Pancreas (tissue), 10 donors: ENCODE results near the gene PCDHGB7. TPM values are rescaled to one million over a fixed set of nuclear protein-coding genes. Genes with fewer than 3 reads are reported as not detected.
"Not testable (repeated sequence)": the region's sequence is repeated elsewhere in the genome, so short reads cannot be mapped to it uniquely, and the experiment has no call there.

Source experiments
- ATAC-seq, 4 donors: fragments of 200-7000 bp; cut with Tn5 transposase; one replicate each; pipeline versions ENCODE4 v1.8.0 to v1.9.1; 2020; ENCODE audit warnings: mild to moderate bottlenecking in 4 of 4, moderate library complexity in 4 of 4
- DNase-seq, 6 donors: peaks; one replicate each; pipeline ENCODE4 v3.0.0-alpha.2; 2020
- FAIRE-seq: peaks from 2 replicates; lab custom pipeline; 2012; peaks lifted over from hg19 to GRCh38; lab: Jason Lieb, UNC
- H3K27ac ChIP-seq, 4 donors: fragments of 200-600 bp; sonication (generic); 1 replicate in 3 of 4; 2 replicates in 1 of 4; pipeline versions ENCODE4 v1.5.0 to v1.8.0; 2020
- H3K27me3 ChIP-seq, 4 donors: fragments of 200-600 bp; one replicate each; pipeline ENCODE4 v1.8.0; 2021
- H3K36me3 ChIP-seq, 3 donors: fragments of 200-600 bp; sonication (generic) in 1 of 3; one replicate each; pipeline versions ENCODE4 v1.5.0 to v1.8.0; 2020 to 2021
- H3K4me1 ChIP-seq, 3 donors: fragments of 200-600 bp; one replicate each; pipeline ENCODE4 v1.8.0; 2021
- H3K4me3 ChIP-seq, 4 donors: fragments of 200-600 bp; sonication (generic) in 2 of 4; one replicate each; pipeline versions ENCODE4 v1.5.0 to v1.8.0; 2020 to 2021
- H3K9me3 ChIP-seq, 4 donors: fragments of 200-600 bp; one replicate each; pipeline ENCODE4 v1.8.0; 2021
- CTCF ChIP-seq, 4 donors: fragments of 200-600 bp; sonication (generic) in 3 of 4; IDR thresholded peaks; one replicate each; pipeline versions ENCODE4 v1.5.0 to v1.8.0; 2021; ENCODE audit warnings: antibody characterized with exemption in 4 of 4
- WGBS, 2 donors: extraction: QIAGEN DNeasy Blood & Tissue Kit; methylation state at CpG; one replicate each; pipeline ENCODE4 v1.1.7; 2013; 5-methylcytosine and 5-hydroxymethylcytosine counted together
- intact Hi-C, 3 donors: fragments of 100-400 bp; cut with DNase I; formaldehyde crosslinking; loops; one replicate each; pipeline versions ENCODE4 v1.11.1 to v1.14.2; 2022
- polyA plus RNA-seq, 2 donors: library from polyadenylated mRNA; stranded (reverse); fragments of 200-250 nt; gene quantifications; one replicate each; pipeline ENCODE4 v1.2.3, GENCODE V29; 2013
- total RNA-seq, 6 donors: library from RNA; stranded (reverse); fragmentation: NEBNext Ultra II Directional in 4 of 6; extraction: Animal tissue kit (Norgen Biotek cat#: 25700) in 4 of 6; gene quantifications; one replicate each; pipeline versions ENCODE4 v1.2.1 to v1.2.4, GENCODE V29; 2021 to 2023
- donor health status: healthy with polysubstance abuse.
- donor health status: DM: no; HTN: no; CAD: no; lungs with moderate emphysema.
- donor health status: DM: no; HTN: no; CAD: no.
- donor health status: control.
- donor health status: control.
- donor health status: Bipolar disorder and iron deficiency.
- donor health status: DM: yes; HTN: yes; CAD: no.
- donor health status: DM: no; HTN: no; CAD: no.
- donor health status: DM: no; HTN: no; CAD: no.
- donor health status: DM: yes; HTN: yes; CAD: no.

Gene PCDHGB7
- total and polyA plus RNA-seq, 8 donors: 1.0 to 5.6 (median 3.7) TPM

GRCh38 chr5:141374627-141375026 lies 42.9 kb upstream of the PCDHGB7 start:
- FAIRE-seq: no peak
- H3K27ac ChIP-seq: no peak overlapping the region
- intact Hi-C loops: no loop called here
- DNase-seq: no peak
- H3K4me1 ChIP-seq: no peaks in the 10 kb centered on the region
- no peaks in the 10 kb centered on the region for H3K36me3 ChIP-seq
- no peak overlapping the region for H3K4me3 ChIP-seq
- WGBS, 2 donors: 45 to 52% methylated on average over 14 of the region's 14 CpGs
- ATAC-seq: no peak
- TF ChIP-seq CTCF (IDR thresholded peaks at IDR 0.05): no peak
- no peaks in the 10 kb centered on the region for H3K27me3 ChIP-seq
- peaks cover 0 to 27% (median 2%) of the 10 kb centered on the region in 4 donors for H3K9me3 ChIP-seq

- WGBS, 2 donors: 25 to 41% methylated on average over 24 to 42 of the region's 48 CpGs
- peaks cover 0 to 26% (median 2%) of the 10 kb centered on the region in 4 donors for H3K9me3 ChIP-seq
- ATAC-seq: not testable (repeated sequence)
These were observed 41.9 kb upstream of the PCDHGB7 start for GRCh38 chr5:141375444-141376155.

GRCh38 chr5:141382469-141383294 lies 34.8 kb upstream of the PCDHGB7 start, which contains the start of gene PCDHGA7:
Gene PCDHGA7 (plus strand): TSS chr5:141382742. CDS start chr5:141382900, 158 bp downstream.
- H3K27ac ChIP-seq: no peak within 1 kb of the TSS
- DNase-seq (no peak), ATAC-seq (peak in 1 of 4 donors; percentile 49), FAIRE-seq (no peak)
- H3K36me3 ChIP-seq: no peaks in the 10 kb centered on the region
- H3K27me3 ChIP-seq: no peaks in the 10 kb centered on the region
- TF ChIP-seq CTCF (IDR thresholded peaks at IDR 0.05): no peak
- peaks cover 0 to 20% (median 0%) of the 10 kb centered on the region in 4 donors for H3K9me3 ChIP-seq
- H3K4me1 ChIP-seq: no peaks in the 10 kb centered on the region
- peak within 1 kb of the TSS in 2 of 4 donors; percentile 8 to 17 for H3K4me3 ChIP-seq
- intact Hi-C loops: loop anchor here in 1 of 3 donors (10.0 kb wide), 1 partner anchor 228 kb away; the partner anchor contains the start of gene PCDHB6
- WGBS, 2 donors: 11 to 14% methylated on average over 37 of the region's 37 CpGs

More at GRCh38 chr5:141375444-141376155, 41.9 kb upstream of the PCDHGB7 start:
- H3K27me3 ChIP-seq, intact Hi-C loops, H3K4me3 ChIP-seq, H3K36me3 ChIP-seq, H3K4me1 ChIP-seq, DNase-seq, H3K27ac ChIP-seq, FAIRE-seq: not testable (repeated sequence)

GRCh38 chr5:141383345-141383744 lies 34.1 kb upstream of the PCDHGB7 start:
- ATAC-seq: no peak
- H3K4me3 ChIP-seq: peak overlapping the region in 2 of 4 donors; percentile 8 to 17
- WGBS, 2 donors: 24 to 33% methylated on average over 21 of the region's 21 CpGs

More at GRCh38 chr5:141383345-141383744, 34.1 kb upstream of the PCDHGB7 start:
- Histone ChIP-seq H3K27ac (no peak overlapping the region), H3K4me1 (no peaks in the 10 kb centered on the region), H3K27me3 (no peaks in the 10 kb centered on the region), H3K36me3 (no peaks in the 10 kb centered on the region), H3K9me3 (peaks cover 0 to 21% (median 0%) of the 10 kb centered on the region in 4 donors)
- no peak for TF ChIP-seq CTCF (IDR thresholded peaks at IDR 0.05)
- FAIRE-seq (no peak), DNase-seq (no peak)
- intact Hi-C loops: loop anchor here in 1 of 3 donors (10.0 kb wide), 1 partner anchor 229 kb away; the partner anchor contains the start of gene PCDHB6
